SH-SY5Y (cell line): ENCODE data around the gene MYH6.

Source experiments
- GATA2 ChIP-seq: IDR thresholded peaks from 2 replicates; pipeline ENCODE4 v1.6.1; 2011; ENCODE audit warnings: mild to moderate bottlenecking, low read depth, low read length
- GATA3 ChIP-seq: IDR thresholded peaks from 2 replicates; pipeline ENCODE4 v1.6.1; 2011; ENCODE audit warnings: low read depth, mild to moderate bottlenecking, low read length, moderate library complexity

- TF ChIP-seq GATA2 (no peak), GATA3 (no peak)
These were observed 30.3 kb upstream of the MYH6 start for GRCh38 chr14:23438101-23438971.
